ENCODE measurements around the gene RPL10A.

RPL10A gene

GRCh38 chr6:35492974-35493284, 24.7 kb downstream of the RPL10A start:
- peak overlapping the region; percentile 96 for H3K4me3 ChIP-seq
- no peak for DNase-seq (ENCODE audit: low spot score)
- H3K27ac ChIP-seq: peak overlapping the region; percentile 98 to 99
- TF ChIP-seq CTCF (IDR thresholded peaks at IDR 0.05): no peak

DNA sequence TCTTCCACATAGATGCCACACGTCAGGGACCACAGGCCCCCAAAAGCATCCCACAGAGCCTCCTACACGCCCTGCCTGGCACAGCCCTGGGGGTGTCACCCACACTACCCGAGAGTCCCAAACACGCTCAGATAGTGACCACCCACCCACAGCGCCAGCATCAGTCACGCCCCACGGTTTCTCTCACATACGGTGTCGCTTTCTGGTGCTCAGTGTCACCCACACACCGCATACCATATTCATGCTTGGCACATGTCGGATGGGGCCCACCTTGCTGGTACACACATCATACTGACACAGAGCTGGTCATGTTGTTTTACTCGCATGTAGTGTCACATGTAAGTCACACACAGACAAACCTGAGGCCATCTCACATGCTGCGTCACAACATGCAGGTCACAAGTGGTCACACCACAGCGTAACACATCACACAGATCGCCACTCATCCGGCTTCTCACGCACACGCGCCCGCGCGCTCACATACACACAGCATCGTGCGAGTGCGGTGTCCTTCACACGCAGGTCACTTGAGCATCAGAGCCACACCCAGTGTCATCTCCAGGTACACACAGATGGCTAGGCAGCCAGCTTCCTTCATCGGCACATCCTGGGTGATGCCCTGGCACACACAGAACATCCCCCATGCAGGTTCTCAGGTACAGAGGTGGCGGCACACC, 25.2 kb downstream of the RPL10A start:
- no peak for TF ChIP-seq CTCF (IDR thresholded peaks at IDR 0.05)
- H3K4me3 ChIP-seq: peak overlapping the region; percentile 96
- no peak for DNase-seq (ENCODE audit: low spot score)
- peak overlapping the region; percentile 98 to 99 for H3K27ac ChIP-seq

DNA sequence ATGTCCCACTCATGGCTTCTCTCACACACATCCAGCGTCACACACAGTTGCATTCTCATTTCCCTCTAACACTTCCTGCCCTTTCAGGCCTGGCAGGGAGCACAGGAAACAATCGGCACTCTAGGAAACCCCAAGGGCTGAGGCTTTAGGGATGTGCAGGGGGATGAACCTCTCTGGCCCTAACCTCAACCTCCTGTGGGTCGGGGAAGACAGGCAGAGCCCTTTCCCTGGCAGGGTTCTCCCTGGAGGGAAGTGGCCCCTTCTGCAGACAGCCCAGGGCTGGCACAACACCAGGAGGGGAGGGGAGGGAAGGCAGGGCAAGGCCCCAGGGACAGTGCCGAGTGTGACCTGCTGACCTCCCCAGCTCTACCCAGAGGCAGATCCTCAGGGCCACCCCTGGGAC, 26.0 kb downstream of the RPL10A start:
- peak overlapping the region; percentile 98 to 99 for H3K27ac ChIP-seq
- TF ChIP-seq CTCF (IDR thresholded peaks at IDR 0.05): no peak
- no peak for DNase-seq (ENCODE audit: low spot score)
- H3K4me3 ChIP-seq: peak overlapping the region; percentile 96

GRCh38 chr6:35495258-35496035, 27.2 kb downstream of the RPL10A start:
- TF ChIP-seq CTCF (IDR thresholded peaks at IDR 0.05): no peak
- H3K27ac ChIP-seq: peak overlapping the region; percentile 98 to 99
- DNase-seq (ENCODE audit: low spot score): no peak
- H3K4me3 ChIP-seq: peak overlapping the region; percentile 96

DNA sequence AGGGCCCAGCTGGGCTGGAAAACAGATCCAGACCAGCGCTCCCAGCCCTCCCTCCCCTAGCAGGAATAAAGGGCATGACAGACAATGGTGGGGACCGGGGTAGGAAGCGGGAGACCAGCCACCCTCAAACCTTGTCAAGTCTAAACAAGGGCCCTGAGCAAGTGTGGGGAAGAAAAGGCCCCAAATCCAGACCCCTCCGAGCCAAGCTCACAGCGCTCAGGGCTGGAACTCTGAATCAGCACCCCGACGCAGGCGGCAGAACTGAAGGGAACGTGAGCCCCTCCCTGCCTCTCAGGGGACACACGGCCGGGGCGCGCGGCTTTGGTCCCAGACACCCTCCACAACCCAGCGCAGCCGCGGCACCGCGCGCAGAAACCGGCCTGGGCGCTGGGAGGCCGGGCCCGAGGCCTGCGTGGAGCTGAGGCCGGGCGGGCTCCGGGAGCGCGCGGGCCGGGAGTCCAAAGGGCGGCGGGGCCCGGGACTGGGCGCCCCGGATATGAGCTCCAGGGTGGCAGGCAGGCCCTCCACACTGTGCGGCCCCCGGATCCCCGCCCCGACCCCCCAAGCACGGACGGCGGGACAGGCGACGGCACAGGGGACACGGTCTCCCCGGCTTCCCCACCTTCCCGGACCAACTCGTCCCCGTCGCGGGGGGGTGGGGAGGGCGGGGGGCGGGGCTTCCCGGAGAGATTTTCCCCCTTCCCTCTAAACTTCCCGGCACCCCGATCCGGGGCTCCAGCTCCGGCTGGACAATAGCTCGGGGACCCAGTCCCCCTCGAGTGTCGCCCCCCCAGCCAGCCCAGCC, 28.0 kb downstream of the RPL10A start:
- DNase-seq (ENCODE audit: low spot score): peak; percentile 90

More for the DNA sequence above, 28.0 kb downstream of the RPL10A start:
- no peak for TF ChIP-seq CTCF (IDR thresholded peaks at IDR 0.05)
- Histone ChIP-seq H3K27ac (peak overlapping the region; percentile 98 to 99), H3K4me3 (peak overlapping the region; percentile 96)

Measured in coronary artery (tissue), 2 donors.